Loucy (cell line): ENCODE measurements around the gene CPED1.

Source experiments
- H2AFZ ChIP-seq: fragments of 200-600 bp; sonication (generic); 2 replicates; pipeline ENCODE4 v1.6.0; 2016; ENCODE audit warnings: antibody characterized with exemption, mild to moderate bottlenecking, low read length, moderate library complexity
- H3F3A ChIP-seq: fragments of 200-600 bp; 2 replicates; pipeline ENCODE4 v1.6.0; 2016; ENCODE audit warnings: antibody characterized with exemption, low read depth, mild to moderate bottlenecking
- H3K27me3 ChIP-seq: fragments of 200-600 bp; sonication (generic); 2 replicates; pipeline ENCODE4 v1.6.1; 2014; ENCODE audit warnings: low read length, mild to moderate bottlenecking; ENCODE audit not compliant: insufficient read depth, poor library complexity, severe bottlenecking
- H3K36me3 ChIP-seq: fragments of 200-600 bp; sonication (generic); 2 replicates; pipeline ENCODE4 v1.6.1; 2016; ENCODE audit warnings: low read length; ENCODE audit not compliant: insufficient read depth
- H3K4me1 ChIP-seq: fragments of 200-600 bp; sonication (generic); 2 replicates; pipeline ENCODE4 v1.5.1; 2014; ENCODE audit warnings: low read length, mild to moderate bottlenecking; ENCODE audit not compliant: insufficient read depth, poor library complexity, severe bottlenecking
- H3K4me2 ChIP-seq: fragments of 200-600 bp; sonication (generic); 2 replicates; pipeline ENCODE4 v1.6.0; 2014; ENCODE audit warnings: antibody characterized with exemption, low read length, low read depth, mild to moderate bottlenecking; ENCODE audit not compliant: poor library complexity, severe bottlenecking
- H3K4me3 ChIP-seq: fragments of 200-600 bp; sonication (generic); 2 replicates; pipeline ENCODE4 v1.5.1; 2014; ENCODE audit warnings: low read length, mild to moderate bottlenecking, mixed read lengths; ENCODE audit not compliant: poor library complexity, severe bottlenecking
- H3K79me2 ChIP-seq: fragments of 200-600 bp; sonication (generic); 2 replicates; pipeline ENCODE4 v1.6.1; 2014; ENCODE audit warnings: low read length; ENCODE audit not compliant: insufficient read depth
- H3K9ac ChIP-seq: fragments of 200-600 bp; sonication (generic); 2 replicates; pipeline ENCODE4 v1.6.0; 2014; ENCODE audit warnings: mild to moderate bottlenecking, low read depth, low read length, moderate library complexity; ENCODE audit not compliant: poor library complexity, severe bottlenecking
- H3K9me2 ChIP-seq: fragments of 200-600 bp; sonication (generic); replicated peaks from 2 replicates; pipeline ENCODE4 v1.6.1; 2016; ENCODE audit warnings: low read depth, low read length, mixed read lengths
- H3K9me3 ChIP-seq: fragments of 200-600 bp; sonication (generic); 2 replicates; pipeline ENCODE4 v1.6.1; 2014; ENCODE audit warnings: mild to moderate bottlenecking, antibody characterized with exemption, low read length, low read depth; ENCODE audit not compliant: insufficient read depth
- H4K20me1 ChIP-seq: fragments of 200-600 bp; sonication (generic); 2 replicates; pipeline ENCODE4 v1.6.0; 2014; ENCODE audit warnings: antibody characterized with exemption, low read length, mild to moderate bottlenecking; ENCODE audit not compliant: insufficient read depth, poor library complexity, severe bottlenecking
- EZH2phosphoT487 ChIP-seq: fragments of 200-600 bp; IDR thresholded peaks from 2 replicates; pipeline ENCODE4 v1.6.1; 2018; ENCODE audit warnings: antibody characterized with exemption, mild to moderate bottlenecking, moderate library complexity, borderline replicate concordance
- TF ChIP-seq, protein P1 (sequence below): fragments of 200-600 bp; sonication (generic); conservative IDR thresholded peaks from 2 replicates; pipeline ENCODE4 v1.5.1; 2014; ENCODE audit warnings: mild to moderate bottlenecking, antibody characterized with exemption, low read length

CPED1 gene

GRCh38 chr7:121005996-121006584, 17.6 kb downstream of the CPED1 start:
- no peak overlapping the region for H3K4me3 ChIP-seq
- no peak for TF ChIP-seq EZH2phosphoT487
- TF ChIP-seq, protein P1, sequence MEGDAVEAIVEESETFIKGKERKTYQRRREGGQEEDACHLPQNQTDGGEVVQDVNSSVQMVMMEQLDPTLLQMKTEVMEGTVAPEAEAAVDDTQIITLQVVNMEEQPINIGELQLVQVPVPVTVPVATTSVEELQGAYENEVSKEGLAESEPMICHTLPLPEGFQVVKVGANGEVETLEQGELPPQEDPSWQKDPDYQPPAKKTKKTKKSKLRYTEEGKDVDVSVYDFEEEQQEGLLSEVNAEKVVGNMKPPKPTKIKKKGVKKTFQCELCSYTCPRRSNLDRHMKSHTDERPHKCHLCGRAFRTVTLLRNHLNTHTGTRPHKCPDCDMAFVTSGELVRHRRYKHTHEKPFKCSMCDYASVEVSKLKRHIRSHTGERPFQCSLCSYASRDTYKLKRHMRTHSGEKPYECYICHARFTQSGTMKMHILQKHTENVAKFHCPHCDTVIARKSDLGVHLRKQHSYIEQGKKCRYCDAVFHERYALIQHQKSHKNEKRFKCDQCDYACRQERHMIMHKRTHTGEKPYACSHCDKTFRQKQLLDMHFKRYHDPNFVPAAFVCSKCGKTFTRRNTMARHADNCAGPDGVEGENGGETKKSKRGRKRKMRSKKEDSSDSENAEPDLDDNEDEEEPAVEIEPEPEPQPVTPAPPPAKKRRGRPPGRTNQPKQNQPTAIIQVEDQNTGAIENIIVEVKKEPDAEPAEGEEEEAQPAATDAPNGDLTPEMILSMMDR: no peak
- H3K27me3 ChIP-seq: no peaks in the 10 kb centered on the region
- H4K20me1 ChIP-seq: no peaks in the 10 kb centered on the region
- H3K9ac ChIP-seq: no peak overlapping the region
- H3K79me2 ChIP-seq: no peaks in the 10 kb centered on the region
- H3K9me3 ChIP-seq: no peaks in the 10 kb centered on the region
- H3K4me1 ChIP-seq: no peaks in the 10 kb centered on the region
- no peaks in the 10 kb centered on the region for H3K9me2 ChIP-seq
- H3F3A ChIP-seq: no peaks in the 10 kb centered on the region
- no peak overlapping the region for H3K4me2 ChIP-seq
- no peak overlapping the region for H2AFZ ChIP-seq
- H3K36me3 ChIP-seq: no peaks in the 10 kb centered on the region

- Histone ChIP-seq H3K4me1 (no peaks in the 10 kb centered on the region), H2AFZ (no peak overlapping the region), H3K9ac (no peak overlapping the region), H3F3A (no peaks in the 10 kb centered on the region), H3K79me2 (no peaks in the 10 kb centered on the region), H3K36me3 (no peaks in the 10 kb centered on the region), H3K27me3 (no peaks in the 10 kb centered on the region), H3K9me3 (no peaks in the 10 kb centered on the region), H3K9me2 (no peaks in the 10 kb centered on the region), H4K20me1 (no peaks in the 10 kb centered on the region), H3K4me3 (no peak overlapping the region), H3K4me2 (no peak overlapping the region)
- TF ChIP-seq EZH2phosphoT487: no peak
- TF ChIP-seq, protein P1: no peak
These were observed 18.3 kb downstream of the CPED1 start for GRCh38 chr7:121006711-121007315.

- Histone ChIP-seq H2AFZ (no peak overlapping the region), H3K9ac (no peak overlapping the region), H3K36me3 (no peaks in the 10 kb centered on the region), H3K4me2 (no peak overlapping the region), H3K9me3 (no peaks in the 10 kb centered on the region), H3K4me1 (no peaks in the 10 kb centered on the region), H3F3A (no peaks in the 10 kb centered on the region), H3K4me3 (no peak overlapping the region), H3K9me2 (no peaks in the 10 kb centered on the region), H3K79me2 (no peaks in the 10 kb centered on the region), H4K20me1 (no peaks in the 10 kb centered on the region), H3K27me3 (no peaks in the 10 kb centered on the region)
- TF ChIP-seq EZH2phosphoT487: no peak
- TF ChIP-seq, protein P1: no peak
These were observed 20.3 kb downstream of the CPED1 start for GRCh38 chr7:121008816-121009215.
